SK-N-SH treated with all-trans-retinoic acid at 6 μM for 48 hours (cell line): ENCODE measurements around the gene LSMEM2.

ENCODE experiments used
- ATAC-seq: fragments of 200-7000 bp; cut with Tn5 transposase; 3 replicates; pipeline ENCODE4 v1.9.1; 2020; ENCODE audit warnings: mild to moderate bottlenecking, moderate library complexity
- ARNTL ChIP-seq: fragments of 450-650 bp; formaldehyde crosslinking; IDR thresholded peaks from 2 replicates; pipeline ENCODE4 v1.5.0; 2020; ENCODE audit warnings: low read depth, mild to moderate bottlenecking, moderate library complexity, borderline replicate concordance
- BACH2 ChIP-seq: fragments of 250-450 bp; sonication (Bioruptor Pico); IDR thresholded peaks from 2 replicates; pipeline ENCODE4 v1.9.0; 2021; ENCODE audit warnings: mild to moderate bottlenecking, borderline replicate concordance
- CSDC2 ChIP-seq: fragments of 250-450 bp; sonication (Bioruptor Pico); IDR thresholded peaks from 2 replicates; pipeline ENCODE4 v1.5.0; 2020; ENCODE audit warnings: mild to moderate bottlenecking, moderate library complexity
- ESRRG ChIP-seq: fragments of 250-450 bp; sonication (Bioruptor Pico); IDR thresholded peaks from 2 replicates; pipeline ENCODE4 v1.6.1; 2021; ENCODE audit warnings: mild to moderate bottlenecking
- GLIS3 ChIP-seq: fragments of 250-450 bp; sonication (Bioruptor Pico); IDR thresholded peaks from 2 replicates; pipeline ENCODE4 v1.5.0; 2020; ENCODE audit warnings: mild to moderate bottlenecking, moderate library complexity
- ISL1 ChIP-seq: fragments of 250-450 bp; sonication (Bioruptor Pico); IDR thresholded peaks from 2 replicates; pipeline ENCODE4 v2.1.2; 2022; ENCODE audit warnings: mild to moderate bottlenecking, moderate library complexity
- OSR1 ChIP-seq: fragments of 250-450 bp; sonication (Bioruptor Pico); IDR thresholded peaks from 2 replicates; pipeline ENCODE4 v1.8.0; 2022; ENCODE audit warnings: moderate library complexity, mild to moderate bottlenecking, inconsistent platforms
- PPARA ChIP-seq: fragments of 250-450 bp; sonication (Bioruptor Pico); IDR thresholded peaks from 2 replicates; pipeline ENCODE4 v1.5.0; 2020; ENCODE audit warnings: mild to moderate bottlenecking, borderline replicate concordance
- RARB ChIP-seq: fragments of 250-450 bp; sonication (Bioruptor Pico); IDR thresholded peaks from 2 replicates; pipeline ENCODE4 v1.8.0; 2021; ENCODE audit warnings: mild to moderate bottlenecking, moderate library complexity
- SNAI2 ChIP-seq: fragments of 250-450 bp; sonication (Bioruptor Pico); IDR thresholded peaks from 2 replicates; pipeline ENCODE4 v1.5.0; 2020; ENCODE audit warnings: mild to moderate bottlenecking, moderate library complexity
- TCF4 ChIP-seq: fragments of 250-450 bp; sonication (Bioruptor Pico); IDR thresholded peaks from 2 replicates; pipeline ENCODE4 v1.8.0; 2021; ENCODE audit warnings: mild to moderate bottlenecking, moderate library complexity, borderline replicate concordance
- TOX ChIP-seq: fragments of 250-450 bp; sonication (Bioruptor Pico); IDR thresholded peaks from 2 replicates; pipeline ENCODE4 v1.8.0; 2021; ENCODE audit warnings: mild to moderate bottlenecking, moderate library complexity, borderline replicate concordance
- ZC3H10 ChIP-seq: fragments of 250-450 bp; sonication (Bioruptor Pico); IDR thresholded peaks from 2 replicates; pipeline ENCODE4 v1.5.1; 2021; ENCODE audit warnings: mild to moderate bottlenecking, moderate library complexity
- ZFP3 ChIP-seq: fragments of 250-450 bp; sonication (Bioruptor Pico); IDR thresholded peaks from 2 replicates; pipeline ENCODE4 v1.5.0; 2020; ENCODE audit warnings: mild to moderate bottlenecking, moderate library complexity
- ZFP30 ChIP-seq: fragments of 450-650 bp; formaldehyde crosslinking; IDR thresholded peaks from 2 replicates; pipeline ENCODE4 v1.5.0; 2022; ENCODE audit warnings: mild to moderate bottlenecking, moderate library complexity
- ZNF70 ChIP-seq: fragments of 450-650 bp; formaldehyde crosslinking; IDR thresholded peaks from 2 replicates; pipeline ENCODE4 v1.5.0; 2020; ENCODE audit warnings: mild to moderate bottlenecking, moderate library complexity
- ZNF8 ChIP-seq: fragments of 450-650 bp; formaldehyde crosslinking; IDR thresholded peaks from 2 replicates; pipeline ENCODE4 v1.5.0; 2020; ENCODE audit warnings: mild to moderate bottlenecking, moderate library complexity
- TF ChIP-seq, protein P1 (sequence below): fragments of 250-450 bp; sonication (Bioruptor Pico); IDR thresholded peaks from 2 replicates; pipeline ENCODE4 v1.8.0; 2021; ENCODE audit warnings: low read depth, mild to moderate bottlenecking, moderate library complexity, borderline replicate concordance
- TF ChIP-seq, protein P2 (sequence below): fragments of 250-450 bp; sonication (Bioruptor Pico); IDR thresholded peaks from 2 replicates; pipeline ENCODE4 v1.8.0; 2020; ENCODE audit warnings: mild to moderate bottlenecking, moderate library complexity, borderline replicate concordance
- TF ChIP-seq, protein P3 (sequence below): fragments of 250-450 bp; sonication (Bioruptor Pico); IDR thresholded peaks from 2 replicates; pipeline ENCODE4 v1.5.1; 2021; ENCODE audit warnings: mild to moderate bottlenecking, moderate library complexity
- TF ChIP-seq, protein P4 (sequence below): fragments of 250-450 bp; sonication (Bioruptor Pico); IDR thresholded peaks from 2 replicates; pipeline ENCODE4 v1.5.0; 2020; ENCODE audit warnings: mild to moderate bottlenecking, moderate library complexity

LSMEM2 gene

DNA sequence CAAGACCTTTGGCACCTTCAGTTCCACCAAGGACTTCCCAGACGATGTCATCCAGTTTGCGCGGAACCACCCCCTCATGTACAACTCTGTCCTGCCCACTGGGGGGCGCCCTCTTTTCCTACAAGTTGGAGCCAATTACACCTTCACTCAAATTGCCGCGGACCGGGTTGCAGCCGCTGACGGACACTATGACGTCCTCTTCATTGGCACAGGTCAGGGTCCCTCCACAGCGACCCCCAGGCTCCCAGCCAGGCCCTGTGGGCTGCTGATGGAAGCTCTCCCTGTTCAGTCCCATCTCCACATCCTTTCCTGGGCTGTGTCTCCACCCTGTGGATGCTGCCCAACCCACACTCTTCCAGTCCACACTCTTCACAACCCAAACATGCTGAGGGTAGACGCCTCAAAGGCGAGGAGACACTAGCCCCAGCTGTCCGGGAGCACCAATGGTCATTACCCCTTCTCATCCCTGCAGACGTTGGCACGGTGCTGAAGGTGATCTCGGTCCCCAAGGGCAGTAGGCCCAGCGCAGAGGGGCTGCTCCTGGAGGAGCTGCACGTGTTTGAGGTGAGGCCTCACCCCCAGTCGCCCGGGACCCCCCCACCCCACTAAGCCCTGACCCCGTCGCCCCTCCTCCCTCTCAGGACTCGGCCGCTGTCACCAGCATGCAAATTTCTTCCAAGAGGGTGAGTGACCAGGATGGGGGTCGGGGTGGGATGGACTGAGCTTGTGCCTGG, 4.3 kb upstream of the LSMEM2 start:
- peak; percentile 64 for ATAC-seq

DNA sequence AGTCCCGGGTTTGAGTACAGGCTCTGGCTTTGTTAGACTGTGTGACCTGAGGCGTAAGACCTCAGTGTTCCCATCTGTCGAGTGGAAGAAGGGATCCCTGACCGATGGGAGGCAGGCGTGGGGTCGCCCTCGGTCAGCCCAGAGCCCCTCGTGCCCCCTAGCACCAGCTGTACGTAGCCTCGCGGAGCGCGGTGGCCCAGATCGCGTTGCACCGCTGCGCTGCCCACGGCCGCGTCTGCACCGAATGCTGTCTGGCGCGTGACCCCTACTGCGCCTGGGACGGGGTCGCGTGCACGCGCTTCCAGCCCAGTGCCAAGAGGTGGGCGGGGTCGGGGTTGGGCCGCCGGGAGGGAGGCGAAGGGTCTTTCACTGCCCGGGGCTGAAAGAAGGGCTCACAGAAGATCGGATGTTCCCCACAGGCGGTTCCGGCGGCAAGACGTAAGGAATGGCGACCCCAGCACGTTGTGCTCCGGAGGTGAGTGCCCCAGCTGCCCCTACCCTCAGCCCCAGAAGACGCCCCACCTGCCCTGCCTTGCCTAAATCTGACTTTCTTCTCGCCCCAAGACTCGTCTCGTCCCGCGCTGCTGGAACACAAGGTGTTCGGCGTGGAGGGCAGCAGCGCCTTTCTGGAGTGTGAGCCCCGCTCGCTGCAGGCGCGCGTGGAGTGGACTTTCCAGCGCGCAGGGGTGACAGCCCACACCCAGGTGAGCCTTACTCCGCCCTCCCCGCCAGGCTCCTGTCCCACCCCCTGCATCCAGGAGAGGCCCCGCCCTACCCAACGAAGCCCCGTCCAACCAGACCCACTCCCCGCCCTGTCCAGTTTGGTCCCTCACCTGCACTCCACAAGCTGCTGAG, 3.5 kb upstream of the LSMEM2 start:
- TF ChIP-seq, protein P1, sequence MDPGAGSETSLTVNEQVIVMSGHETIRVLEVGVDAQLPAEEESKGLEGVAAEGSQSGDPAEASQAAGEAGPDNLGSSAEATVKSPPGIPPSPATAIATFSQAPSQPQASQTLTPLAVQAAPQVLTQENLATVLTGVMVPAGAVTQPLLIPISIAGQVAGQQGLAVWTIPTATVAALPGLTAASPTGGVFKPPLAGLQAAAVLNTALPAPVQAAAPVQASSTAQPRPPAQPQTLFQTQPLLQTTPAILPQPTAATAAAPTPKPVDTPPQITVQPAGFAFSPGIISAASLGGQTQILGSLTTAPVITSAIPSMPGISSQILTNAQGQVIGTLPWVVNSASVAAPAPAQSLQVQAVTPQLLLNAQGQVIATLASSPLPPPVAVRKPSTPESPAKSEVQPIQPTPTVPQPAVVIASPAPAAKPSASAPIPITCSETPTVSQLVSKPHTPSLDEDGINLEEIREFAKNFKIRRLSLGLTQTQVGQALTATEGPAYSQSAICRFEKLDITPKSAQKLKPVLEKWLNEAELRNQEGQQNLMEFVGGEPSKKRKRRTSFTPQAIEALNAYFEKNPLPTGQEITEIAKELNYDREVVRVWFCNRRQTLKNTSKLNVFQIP (CRISPR knock-in tag), result no peak
- TF ChIP-seq, protein P2, sequence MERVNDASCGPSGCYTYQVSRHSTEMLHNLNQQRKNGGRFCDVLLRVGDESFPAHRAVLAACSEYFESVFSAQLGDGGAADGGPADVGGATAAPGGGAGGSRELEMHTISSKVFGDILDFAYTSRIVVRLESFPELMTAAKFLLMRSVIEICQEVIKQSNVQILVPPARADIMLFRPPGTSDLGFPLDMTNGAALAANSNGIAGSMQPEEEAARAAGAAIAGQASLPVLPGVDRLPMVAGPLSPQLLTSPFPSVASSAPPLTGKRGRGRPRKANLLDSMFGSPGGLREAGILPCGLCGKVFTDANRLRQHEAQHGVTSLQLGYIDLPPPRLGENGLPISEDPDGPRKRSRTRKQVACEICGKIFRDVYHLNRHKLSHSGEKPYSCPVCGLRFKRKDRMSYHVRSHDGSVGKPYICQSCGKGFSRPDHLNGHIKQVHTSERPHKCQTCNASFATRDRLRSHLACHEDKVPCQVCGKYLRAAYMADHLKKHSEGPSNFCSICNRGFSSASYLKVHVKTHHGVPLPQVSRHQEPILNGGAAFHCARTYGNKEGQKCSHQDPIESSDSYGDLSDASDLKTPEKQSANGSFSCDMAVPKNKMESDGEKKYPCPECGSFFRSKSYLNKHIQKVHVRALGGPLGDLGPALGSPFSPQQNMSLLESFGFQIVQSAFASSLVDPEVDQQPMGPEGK, result no peak
- TF ChIP-seq CSDC2 (CRISPR knock-in tag) (no peak), TCF4 (no peak), BACH2 (CRISPR knock-in tag) (no peak), SNAI2 (CRISPR knock-in tag) (no peak), RARB (CRISPR knock-in tag) (no peak), ZC3H10 (CRISPR knock-in tag) (no peak), GLIS3 (CRISPR knock-in tag) (no peak)
- ATAC-seq, result no peak

More for the DNA sequence above, 4.3 kb upstream of the LSMEM2 start:
- TF ChIP-seq ESRRG (no peak), OSR1 (CRISPR knock-in tag) (no peak), PPARA (CRISPR knock-in tag) (no peak), RARB (CRISPR knock-in tag) (no peak), ARNTL (CRISPR knock-in tag) (no peak), ZFP30 (CRISPR knock-in tag) (no peak), TOX (CRISPR knock-in tag) (no peak), SNAI2 (CRISPR knock-in tag) (no peak), ZC3H10 (CRISPR knock-in tag) (no peak)
- TF ChIP-seq, protein P3, sequence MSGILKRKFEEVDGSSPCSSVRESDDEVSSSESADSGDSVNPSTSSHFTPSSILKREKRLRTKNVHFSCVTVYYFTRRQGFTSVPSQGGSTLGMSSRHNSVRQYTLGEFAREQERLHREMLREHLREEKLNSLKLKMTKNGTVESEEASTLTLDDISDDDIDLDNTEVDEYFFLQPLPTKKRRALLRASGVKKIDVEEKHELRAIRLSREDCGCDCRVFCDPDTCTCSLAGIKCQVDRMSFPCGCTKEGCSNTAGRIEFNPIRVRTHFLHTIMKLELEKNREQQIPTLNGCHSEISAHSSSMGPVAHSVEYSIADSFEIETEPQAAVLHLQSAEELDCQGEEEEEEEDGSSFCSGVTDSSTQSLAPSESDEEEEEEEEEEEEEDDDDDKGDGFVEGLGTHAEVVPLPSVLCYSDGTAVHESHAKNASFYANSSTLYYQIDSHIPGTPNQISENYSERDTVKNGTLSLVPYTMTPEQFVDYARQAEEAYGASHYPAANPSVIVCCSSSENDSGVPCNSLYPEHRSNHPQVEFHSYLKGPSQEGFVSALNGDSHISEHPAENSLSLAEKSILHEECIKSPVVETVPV (CRISPR knock-in tag), result no peak
- TF ChIP-seq, protein P2, result no peak
- TF ChIP-seq, protein P1 (CRISPR knock-in tag), result no peak

DNA sequence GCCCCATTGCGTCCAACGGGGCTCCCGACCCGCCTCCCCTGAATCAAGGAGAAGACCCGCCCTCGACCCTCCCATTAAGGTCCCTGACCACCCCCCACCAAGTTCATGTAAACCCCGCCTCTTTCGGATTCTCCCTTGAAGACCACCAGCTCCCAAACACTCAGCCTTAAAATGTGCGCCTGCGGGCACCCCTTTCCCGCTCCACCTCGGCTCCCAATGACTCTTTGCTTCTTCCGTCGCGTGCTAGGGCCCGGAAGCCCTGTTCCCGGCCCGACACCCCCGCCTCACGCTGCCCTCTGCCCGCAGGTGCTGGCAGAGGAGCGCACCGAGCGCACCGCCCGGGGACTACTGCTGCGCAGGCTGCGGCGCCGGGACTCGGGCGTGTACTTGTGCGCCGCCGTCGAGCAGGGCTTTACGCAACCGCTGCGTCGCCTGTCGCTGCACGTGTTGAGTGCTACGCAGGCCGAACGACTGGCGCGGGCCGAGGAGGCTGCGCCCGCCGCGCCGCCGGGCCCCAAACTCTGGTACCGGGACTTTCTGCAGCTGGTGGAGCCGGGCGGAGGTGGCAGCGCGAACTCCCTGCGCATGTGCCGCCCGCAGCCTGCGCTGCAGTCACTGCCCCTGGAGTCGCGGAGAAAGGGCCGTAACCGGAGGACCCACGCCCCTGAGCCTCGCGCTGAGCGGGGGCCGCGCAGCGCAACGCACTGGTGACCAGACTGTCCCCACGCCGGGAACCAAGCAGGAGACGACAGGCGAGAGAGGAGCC, 2.7 kb upstream of the LSMEM2 start:
- no peak for ATAC-seq
- TF ChIP-seq ARNTL (CRISPR knock-in tag) (no peak), ZNF8 (CRISPR knock-in tag) (no peak), CSDC2 (CRISPR knock-in tag) (no peak), ISL1 (CRISPR knock-in tag) (no peak), ZFP3 (no peak), ZNF70 (CRISPR knock-in tag) (no peak), ZC3H10 (CRISPR knock-in tag) (no peak), SNAI2 (CRISPR knock-in tag) (no peak), TCF4 (no peak), TOX (CRISPR knock-in tag) (no peak), RARB (CRISPR knock-in tag) (no peak)
- TF ChIP-seq, protein P4, sequence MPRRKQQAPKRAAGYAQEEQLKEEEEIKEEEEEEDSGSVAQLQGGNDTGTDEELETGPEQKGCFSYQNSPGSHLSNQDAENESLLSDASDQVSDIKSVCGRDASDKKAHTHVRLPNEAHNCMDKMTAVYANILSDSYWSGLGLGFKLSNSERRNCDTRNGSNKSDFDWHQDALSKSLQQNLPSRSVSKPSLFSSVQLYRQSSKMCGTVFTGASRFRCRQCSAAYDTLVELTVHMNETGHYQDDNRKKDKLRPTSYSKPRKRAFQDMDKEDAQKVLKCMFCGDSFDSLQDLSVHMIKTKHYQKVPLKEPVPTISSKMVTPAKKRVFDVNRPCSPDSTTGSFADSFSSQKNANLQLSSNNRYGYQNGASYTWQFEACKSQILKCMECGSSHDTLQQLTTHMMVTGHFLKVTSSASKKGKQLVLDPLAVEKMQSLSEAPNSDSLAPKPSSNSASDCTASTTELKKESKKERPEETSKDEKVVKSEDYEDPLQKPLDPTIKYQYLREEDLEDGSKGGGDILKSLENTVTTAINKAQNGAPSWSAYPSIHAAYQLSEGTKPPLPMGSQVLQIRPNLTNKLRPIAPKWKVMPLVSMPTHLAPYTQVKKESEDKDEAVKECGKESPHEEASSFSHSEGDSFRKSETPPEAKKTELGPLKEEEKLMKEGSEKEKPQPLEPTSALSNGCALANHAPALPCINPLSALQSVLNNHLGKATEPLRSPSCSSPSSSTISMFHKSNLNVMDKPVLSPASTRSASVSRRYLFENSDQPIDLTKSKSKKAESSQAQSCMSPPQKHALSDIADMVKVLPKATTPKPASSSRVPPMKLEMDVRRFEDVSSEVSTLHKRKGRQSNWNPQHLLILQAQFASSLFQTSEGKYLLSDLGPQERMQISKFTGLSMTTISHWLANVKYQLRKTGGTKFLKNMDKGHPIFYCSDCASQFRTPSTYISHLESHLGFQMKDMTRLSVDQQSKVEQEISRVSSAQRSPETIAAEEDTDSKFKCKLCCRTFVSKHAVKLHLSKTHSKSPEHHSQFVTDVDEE, result no peak
